ENCODE data around the gene CSGALNACT2.

Gene CSGALNACT2

GRCh38 chr10:43117031-43117776 lies 21.0 kb upstream of the CSGALNACT2 start:
- TF ChIP-seq CTCF (IDR thresholded peaks at IDR 0.05; ENCODE audit: insufficient read depth, low read depth, low read length, missing control alignments): no peak
- no peak overlapping the region for H3K4me3 ChIP-seq (ENCODE audit: low read depth, low read length)
- no peak for DNase-seq (ENCODE audit: low read depth)

- no peak for DNase-seq (ENCODE audit: low read depth)
- no peak for TF ChIP-seq CTCF (IDR thresholded peaks at IDR 0.05; ENCODE audit: insufficient read depth, low read depth, low read length, missing control alignments)
- no peak overlapping the region for H3K4me3 ChIP-seq (ENCODE audit: low read depth, low read length)
Measured at GRCh38 chr10:43117777-43118583, 20.3 kb upstream of the CSGALNACT2 start.

- DNase-seq (ENCODE audit: low read depth): no peak
- no peak for TF ChIP-seq CTCF (IDR thresholded peaks at IDR 0.05; ENCODE audit: insufficient read depth, low read depth, low read length, missing control alignments)
- H3K4me3 ChIP-seq (ENCODE audit: low read depth, low read length): no peak overlapping the region
Measured at GRCh38 chr10:43118631-43119415, 19.4 kb upstream of the CSGALNACT2 start.

- TF ChIP-seq CTCF (IDR thresholded peaks at IDR 0.05; ENCODE audit: insufficient read depth, low read depth, low read length, missing control alignments): no peak
- DNase-seq (ENCODE audit: low read depth): no peak
Measured at GRCh38 chr10:43119416-43120115, 18.7 kb upstream of the CSGALNACT2 start.

GRCh38 chr10:43120116-43120928 lies 17.9 kb upstream of the CSGALNACT2 start:
- H3K4me3 ChIP-seq (ENCODE audit: low read depth, low read length): no peak overlapping the region
- no peak for DNase-seq (ENCODE audit: low read depth)
- no peak for TF ChIP-seq CTCF (IDR thresholded peaks at IDR 0.05; ENCODE audit: insufficient read depth, low read depth, low read length, missing control alignments)

More at GRCh38 chr10:43119416-43120115, 18.7 kb upstream of the CSGALNACT2 start:
- no peak overlapping the region for H3K4me3 ChIP-seq (ENCODE audit: low read depth, low read length)

All from GM12865 (cell line).